K562 (cell line): ENCODE measurements around the gene ELAVL3. TPM values are rescaled to one million over a fixed set of nuclear protein-coding genes. Genes with fewer than 3 reads are reported as not detected.
A peak's percentile ranks its signal among the peaks of the same experiment; 100 is the strongest.

Source experiments
- ARID2 ChIP-seq: fragments of 450-650 bp; IDR thresholded peaks from 2 replicates; pipeline ENCODE4 v1.6.1; 2017; ENCODE audit warnings: antibody characterized with exemption, mild to moderate bottlenecking
- BCOR ChIP-seq: fragments of 450-650 bp; IDR thresholded peaks from 2 replicates; pipeline ENCODE4 v1.6.1; 2016
- BHLHE40 ChIP-seq: IDR thresholded peaks from 2 replicates; pipeline ENCODE4 v1.6.1; 2011; ENCODE audit warnings: low read length, improper control_type of control experiment
- CBX5 ChIP-seq: IDR thresholded peaks from 2 replicates; pipeline ENCODE4 v1.6.1; 2014; ENCODE audit warnings: low read depth, borderline replicate concordance
- CTBP1 ChIP-seq: fragments of 450-650 bp; IDR thresholded peaks from 2 replicates; pipeline ENCODE4 v1.6.1; 2016; ENCODE audit warnings: borderline replicate concordance
- CTCFL ChIP-seq: IDR thresholded peaks from 2 replicates; pipeline ENCODE4 v1.6.1; 2011; ENCODE audit warnings: borderline replicate concordance, low read depth, mild to moderate bottlenecking, moderate library complexity, low read length; ENCODE audit not compliant: insufficient read depth, poor library complexity, severe bottlenecking
- ELF4 ChIP-seq: fragments of 450-650 bp; formaldehyde crosslinking; IDR thresholded peaks from 2 replicates; pipeline ENCODE4 v1.4.0; 2022; ENCODE audit warnings: missing genetic modification characterization
- FOXP4 ChIP-seq: sonication (generic); formaldehyde crosslinking; IDR thresholded peaks from 2 replicates; pipeline ENCODE4 v1.8.0; 2022; ENCODE audit warnings: mild to moderate bottlenecking, missing genetic modification reagents, borderline replicate concordance
- HDAC1 ChIP-seq, 2 experiments: fragments of 450-650 bp; IDR thresholded peaks; 2 replicates each; pipeline ENCODE4 v1.6.1; 2016 to 2017; ENCODE audit warnings: inconsistent platforms in 1 of 2, mild to moderate bottlenecking in 1 of 2, moderate library complexity in 1 of 2
- LCOR ChIP-seq: sonication (generic); formaldehyde crosslinking; IDR thresholded peaks from 2 replicates; pipeline ENCODE4 v1.8.0; 2022; ENCODE audit warnings: mild to moderate bottlenecking, missing genetic modification reagents
- PCBP2 ChIP-seq: fragments of 200-400 bp; formaldehyde crosslinking; IDR thresholded peaks from 2 replicates; pipeline ENCODE4 v1.6.1; 2018; ENCODE audit warnings: low read length, low read depth, mild to moderate bottlenecking, moderate library complexity; ENCODE audit not compliant: poor library complexity, severe bottlenecking
- PHB2 ChIP-seq: fragments of 450-650 bp; IDR thresholded peaks from 2 replicates; pipeline ENCODE4 v1.6.1; 2017; ENCODE audit warnings: low read depth
- ZNF431 ChIP-seq: sonication (generic); formaldehyde crosslinking; IDR thresholded peaks from 2 replicates; pipeline ENCODE4 v1.8.0; 2022; ENCODE audit warnings: mild to moderate bottlenecking, missing genetic modification reagents
- ZNF699 ChIP-seq: fragments of 250-450 bp; sonication (Bioruptor Pico); IDR thresholded peaks from 2 replicates; pipeline ENCODE4 v1.8.0; 2021; ENCODE audit warnings: mild to moderate bottlenecking, moderate library complexity; ENCODE audit not compliant: insufficient replicate concordance
- ZSCAN29 ChIP-seq: fragments of 450-650 bp; IDR thresholded peaks from 2 replicates; pipeline ENCODE4 v1.6.1; 2017
- polyA plus RNA-seq, 8 experiments: library from polyadenylated mRNA; depleted of rRNA in 4 of 8; stranded (reverse) in 5 of 8; unstranded in 3 of 8; fragments of >200 nt; fragmentation: Nextera tagmentation in 2 of 8; fragmentation: Illumina TruSeq in 1 of 8; extraction: Ambion mirVana in 2 of 8; extraction: Trizol in 1 of 8; gene quantifications; 2 replicates each; pipeline versions ENCODE4 v1.2.1 to v1.2.3, GENCODE V29; 2011 to 2014; ENCODE audit warnings: inconsistent platforms in 1 of 8, missing spikeins in 1 of 8
- total RNA-seq, 7 experiments: library from RNA; depleted of rRNA in 6 of 7; stranded (reverse); fragments of >200 nt in 6 of 7; fragmentation: Illumina TruSeq in 2 of 7; extraction: Trizol in 2 of 7; gene quantifications; 2 replicates each; pipeline versions ENCODE4 v1.2.1 to v1.2.3, GENCODE V29; 2011 to 2021; ENCODE audit warnings: low replicate concordance in 1 of 7
- TF ChIP-seq, protein P1 (sequence below): fragments of 450-650 bp; IDR thresholded peaks from 2 replicates; pipeline ENCODE4 v1.6.1; 2016; ENCODE audit warnings: antibody characterized with exemption
- TF ChIP-seq, protein P2 (sequence below), 2 experiments: fragments of 150-350 bp in 1 of 2; IDR thresholded peaks; 2 replicates each; pipeline ENCODE4 v1.6.1; 2012 to 2016; ENCODE audit warnings: low read depth in 2 of 2, low read length in 2 of 2, mild to moderate bottlenecking in 1 of 2, moderate library complexity in 1 of 2

Gene ELAVL3
- total and polyA plus RNA-seq, 9 of the 15 experiments (the other 6 are each of a cell fraction or from before 2014, with no cell fraction given), result not detected

- TF ChIP-seq ARID2 (no peak), FOXP4 (0 out of 2 replicates have a peak, but pooled peaks have one; percentile 43), LCOR (peak; percentile 54; the same call in 1 of the 2 replicates), CTCFL (no peak), ZSCAN29 (no peak), BCOR (no peak), PCBP2 (no peak), ZNF431 (no peak), PHB2 (no peak), HDAC1 (IDR thresholded peaks at IDR 0.05) (peak; percentile 8 to 99; a peak in 2 of 4 replicates), ZNF699 (no peak), CTBP1 (no peak), BHLHE40 (peak; percentile 56; the same call in 1 of the 2 replicates), ELF4 (CRISPR knock-in tag) (no peak), CBX5 (no peak)
- TF ChIP-seq, protein P1, sequence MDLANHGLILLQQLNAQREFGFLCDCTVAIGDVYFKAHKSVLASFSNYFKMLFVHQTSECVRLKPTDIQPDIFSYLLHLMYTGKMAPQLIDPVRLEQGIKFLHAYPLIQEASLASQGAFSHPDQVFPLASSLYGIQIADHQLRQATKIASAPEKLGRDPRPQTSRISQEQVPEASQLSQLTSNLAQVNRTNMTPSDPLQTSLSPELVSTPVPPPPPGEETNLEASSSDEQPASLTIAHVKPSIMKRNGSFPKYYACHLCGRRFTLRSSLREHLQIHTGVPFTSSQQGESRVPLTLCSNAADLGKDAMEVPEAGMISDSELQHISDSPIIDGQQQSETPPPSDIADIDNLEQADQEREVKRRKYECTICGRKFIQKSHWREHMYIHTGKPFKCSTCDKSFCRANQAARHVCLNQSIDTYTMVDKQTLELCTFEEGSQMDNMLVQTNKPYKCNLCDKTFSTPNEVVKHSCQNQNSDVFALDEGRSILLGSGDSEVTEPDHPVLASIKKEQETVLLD, result 0 out of 2 replicates have a peak, but pooled peaks have one; percentile 4
- TF ChIP-seq, protein P2, sequence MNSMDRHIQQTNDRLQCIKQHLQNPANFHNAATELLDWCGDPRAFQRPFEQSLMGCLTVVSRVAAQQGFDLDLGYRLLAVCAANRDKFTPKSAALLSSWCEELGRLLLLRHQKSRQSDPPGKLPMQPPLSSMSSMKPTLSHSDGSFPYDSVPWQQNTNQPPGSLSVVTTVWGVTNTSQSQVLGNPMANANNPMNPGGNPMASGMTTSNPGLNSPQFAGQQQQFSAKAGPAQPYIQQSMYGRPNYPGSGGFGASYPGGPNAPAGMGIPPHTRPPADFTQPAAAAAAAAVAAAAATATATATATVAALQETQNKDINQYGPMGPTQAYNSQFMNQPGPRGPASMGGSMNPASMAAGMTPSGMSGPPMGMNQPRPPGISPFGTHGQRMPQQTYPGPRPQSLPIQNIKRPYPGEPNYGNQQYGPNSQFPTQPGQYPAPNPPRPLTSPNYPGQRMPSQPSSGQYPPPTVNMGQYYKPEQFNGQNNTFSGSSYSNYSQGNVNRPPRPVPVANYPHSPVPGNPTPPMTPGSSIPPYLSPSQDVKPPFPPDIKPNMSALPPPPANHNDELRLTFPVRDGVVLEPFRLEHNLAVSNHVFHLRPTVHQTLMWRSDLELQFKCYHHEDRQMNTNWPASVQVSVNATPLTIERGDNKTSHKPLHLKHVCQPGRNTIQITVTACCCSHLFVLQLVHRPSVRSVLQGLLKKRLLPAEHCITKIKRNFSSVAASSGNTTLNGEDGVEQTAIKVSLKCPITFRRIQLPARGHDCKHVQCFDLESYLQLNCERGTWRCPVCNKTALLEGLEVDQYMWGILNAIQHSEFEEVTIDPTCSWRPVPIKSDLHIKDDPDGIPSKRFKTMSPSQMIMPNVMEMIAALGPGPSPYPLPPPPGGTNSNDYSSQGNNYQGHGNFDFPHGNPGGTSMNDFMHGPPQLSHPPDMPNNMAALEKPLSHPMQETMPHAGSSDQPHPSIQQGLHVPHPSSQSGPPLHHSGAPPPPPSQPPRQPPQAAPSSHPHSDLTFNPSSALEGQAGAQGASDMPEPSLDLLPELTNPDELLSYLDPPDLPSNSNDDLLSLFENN (IDR thresholded peaks at IDR 0.05; ENCODE audit: low read depth in 2 of 2, low read length in 2 of 2), result no peak
Measured at GRCh38 chr19:11528551-11529341, 47.9 kb upstream of the ELAVL3 start, which contains the start of gene ECSIT (continued).
